ENCODE results near the gene RTN4IP1. TPM values are rescaled to one million over a fixed set of nuclear protein-coding genes. Genes with fewer than 3 reads are reported as not detected.

RTN4IP1 gene
- total RNA-seq, 4 donors from 2014 or later = 5.4 to 15.3 (median 9.3) TPM

DNA sequence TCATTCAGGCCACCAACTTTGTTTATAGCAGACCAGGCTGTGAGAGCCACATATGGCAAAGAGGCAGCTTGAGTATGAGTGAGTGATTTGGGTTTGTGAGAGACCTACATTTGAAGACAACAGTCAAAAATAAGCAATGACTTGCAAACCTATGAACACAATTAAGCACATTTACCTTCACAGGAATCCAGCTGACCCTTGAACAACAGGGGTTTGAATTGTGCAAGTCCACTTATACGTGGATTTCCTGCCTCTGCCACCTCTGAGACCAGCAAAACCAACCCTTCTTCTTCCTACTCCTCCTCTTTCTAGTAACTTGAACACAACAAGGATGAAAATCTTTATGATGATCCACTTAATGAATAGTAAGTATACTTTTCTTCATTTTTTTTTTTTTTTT, 10.1 kb downstream of the RTN4IP1 start:
- intact Hi-C loops (cut with DNase I; ENCODE audit: low total_unique reads) = no loop called here
- in situ Hi-C loops (cut with MboI; ENCODE audit: low sequenced_read_pairs in 4 of 4) = loop anchor here in 1 of 4 donors (25.0 kb wide), 1 partner anchor 368 kb away; no protein-coding TSS in a partner anchor
- DNase-seq (no peak), ATAC-seq (no peak)
- no peaks in the 10 kb centered on the region for H3K9me3 ChIP-seq
- no peak overlapping the region for H3K27ac ChIP-seq
- H3K27me3 ChIP-seq = no peaks in the 10 kb centered on the region
- H3K4me3 ChIP-seq = no peak overlapping the region
- no peaks in the 10 kb centered on the region for H3K36me3 ChIP-seq
- TF ChIP-seq POLR2A (IDR thresholded peaks at IDR 0.05) = no peak
- TF ChIP-seq, protein P1, sequence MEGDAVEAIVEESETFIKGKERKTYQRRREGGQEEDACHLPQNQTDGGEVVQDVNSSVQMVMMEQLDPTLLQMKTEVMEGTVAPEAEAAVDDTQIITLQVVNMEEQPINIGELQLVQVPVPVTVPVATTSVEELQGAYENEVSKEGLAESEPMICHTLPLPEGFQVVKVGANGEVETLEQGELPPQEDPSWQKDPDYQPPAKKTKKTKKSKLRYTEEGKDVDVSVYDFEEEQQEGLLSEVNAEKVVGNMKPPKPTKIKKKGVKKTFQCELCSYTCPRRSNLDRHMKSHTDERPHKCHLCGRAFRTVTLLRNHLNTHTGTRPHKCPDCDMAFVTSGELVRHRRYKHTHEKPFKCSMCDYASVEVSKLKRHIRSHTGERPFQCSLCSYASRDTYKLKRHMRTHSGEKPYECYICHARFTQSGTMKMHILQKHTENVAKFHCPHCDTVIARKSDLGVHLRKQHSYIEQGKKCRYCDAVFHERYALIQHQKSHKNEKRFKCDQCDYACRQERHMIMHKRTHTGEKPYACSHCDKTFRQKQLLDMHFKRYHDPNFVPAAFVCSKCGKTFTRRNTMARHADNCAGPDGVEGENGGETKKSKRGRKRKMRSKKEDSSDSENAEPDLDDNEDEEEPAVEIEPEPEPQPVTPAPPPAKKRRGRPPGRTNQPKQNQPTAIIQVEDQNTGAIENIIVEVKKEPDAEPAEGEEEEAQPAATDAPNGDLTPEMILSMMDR (IDR thresholded peaks at IDR 0.05 in 4 of 5, conservative IDR thresholded peaks at IDR 0.05 in 1 of 5) = no peak
- H3K4me1 ChIP-seq = no peaks in the 10 kb centered on the region

DNA sequence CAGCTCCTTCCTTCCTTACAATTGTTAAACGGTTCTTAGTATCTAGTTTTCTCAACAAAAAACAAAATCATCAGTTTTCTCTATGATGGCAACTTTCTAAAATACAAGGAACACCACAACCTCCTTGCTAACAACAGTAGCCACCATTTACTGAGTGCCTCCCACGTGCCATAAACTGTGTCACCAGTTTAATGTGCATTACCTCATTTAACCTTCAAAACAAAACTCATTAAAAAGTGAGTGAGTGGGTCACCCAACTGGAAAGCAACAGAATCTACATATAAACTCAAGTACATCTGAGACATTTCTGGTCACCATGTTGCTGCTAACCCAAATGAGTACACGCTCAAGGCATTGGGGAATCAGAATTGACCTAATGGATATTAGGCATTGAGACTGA, 11.0 kb downstream of the RTN4IP1 start:
- no peak for ATAC-seq
- no peak overlapping the region for H3K27ac ChIP-seq
- H3K9me3 ChIP-seq = no peaks in the 10 kb centered on the region
- no peak for DNase-seq
- H3K27me3 ChIP-seq = no peaks in the 10 kb centered on the region
- TF ChIP-seq, protein P1 (IDR thresholded peaks at IDR 0.05 in 4 of 5, conservative IDR thresholded peaks at IDR 0.05 in 1 of 5) = no peak
- TF ChIP-seq POLR2A (IDR thresholded peaks at IDR 0.05) = no peak
- no peaks in the 10 kb centered on the region for H3K4me1 ChIP-seq
- no peaks in the 10 kb centered on the region for H3K36me3 ChIP-seq
- intact Hi-C loops (cut with DNase I; ENCODE audit: low total_unique reads) (no loop called here), in situ Hi-C loops (cut with MboI; ENCODE audit: low sequenced_read_pairs in 4 of 4) (loop anchor here in 1 of 4 donors (25.0 kb wide), 1 partner anchor 369 kb away; no protein-coding TSS in a partner anchor)
- no peak overlapping the region for H3K4me3 ChIP-seq

DNA sequence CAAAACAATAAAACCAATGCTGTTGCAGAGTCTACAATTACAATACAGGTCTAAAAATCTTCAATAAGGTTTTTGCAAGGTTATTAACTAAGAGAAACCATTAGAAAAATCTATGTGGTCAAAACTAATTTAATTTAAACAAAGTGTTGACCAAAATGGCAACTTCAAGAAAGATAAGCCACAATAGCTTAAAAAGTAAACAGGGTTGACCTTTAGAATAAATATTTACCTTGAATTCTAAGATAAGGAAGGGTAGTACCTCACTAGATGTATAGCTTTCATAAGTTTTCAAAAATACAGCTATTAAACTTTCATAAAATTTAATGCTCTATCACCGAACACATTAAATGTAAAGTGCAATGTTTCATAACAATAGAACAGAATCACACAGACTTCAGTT, 11.4 kb downstream of the RTN4IP1 start:
- no peak overlapping the region for H3K27ac ChIP-seq
- no peaks in the 10 kb centered on the region for H3K9me3 ChIP-seq
- in situ Hi-C loops (cut with MboI; ENCODE audit: low sequenced_read_pairs in 4 of 4) = loop anchor here in 1 of 4 donors (25.0 kb wide), 1 partner anchor 369 kb away; no protein-coding TSS in a partner anchor
- intact Hi-C loops (cut with DNase I; ENCODE audit: low total_unique reads) = no loop called here
- TF ChIP-seq, protein P1 (IDR thresholded peaks at IDR 0.05 in 4 of 5, conservative IDR thresholded peaks at IDR 0.05 in 1 of 5) = no peak
- TF ChIP-seq POLR2A (IDR thresholded peaks at IDR 0.05) = no peak
- no peak overlapping the region for H3K4me3 ChIP-seq
- no peaks in the 10 kb centered on the region for H3K27me3 ChIP-seq
- no peaks in the 10 kb centered on the region for H3K4me1 ChIP-seq
- no peak for DNase-seq
- no peak for ATAC-seq
- H3K36me3 ChIP-seq = no peaks in the 10 kb centered on the region

DNA sequence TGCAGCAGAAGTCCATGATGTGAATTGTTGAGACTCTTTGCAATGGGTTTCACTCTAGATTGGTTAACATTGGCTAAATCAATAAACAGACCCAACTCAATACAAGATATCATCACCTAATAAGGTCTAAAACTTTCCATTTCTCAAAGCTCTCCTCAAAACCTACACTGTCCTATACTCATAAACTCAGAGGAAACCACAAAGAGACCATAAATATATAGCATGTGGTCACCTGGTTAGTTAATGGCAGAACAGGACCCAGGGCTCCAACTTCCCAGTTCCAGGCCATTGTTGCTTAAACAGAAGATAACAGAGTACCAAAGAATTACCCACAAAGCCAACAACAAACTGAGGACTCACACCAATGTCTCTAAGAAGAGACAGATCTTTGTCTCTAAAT, 12.0 kb downstream of the RTN4IP1 start:
- Histone ChIP-seq H3K27ac (no peak overlapping the region), H3K4me1 (no peaks in the 10 kb centered on the region), H3K36me3 (no peaks in the 10 kb centered on the region), H3K9me3 (no peaks in the 10 kb centered on the region), H3K4me3 (no peak overlapping the region), H3K27me3 (no peaks in the 10 kb centered on the region)
- TF ChIP-seq POLR2A (IDR thresholded peaks at IDR 0.05) = no peak
- TF ChIP-seq, protein P1 (IDR thresholded peaks at IDR 0.05 in 4 of 5, conservative IDR thresholded peaks at IDR 0.05 in 1 of 5) = no peak
- no peak for DNase-seq
- intact Hi-C loops (cut with DNase I; ENCODE audit: low total_unique reads) = no loop called here
- in situ Hi-C loops (cut with MboI; ENCODE audit: low sequenced_read_pairs in 4 of 4) = loop anchor here in 1 of 4 donors (25.0 kb wide), 1 partner anchor 370 kb away; no protein-coding TSS in a partner anchor
- no peak for ATAC-seq

Data from gastrocnemius medialis (tissue), 4 donors.